Right lobe of liver (tissue), 4 donors: ENCODE measurements around the gene CHRNB1.
"Not testable (repeated sequence)": the region's sequence is repeated elsewhere in the genome, so short reads cannot be mapped to it uniquely, and the experiment has no call there.

Source experiments
- POLR2A ChIP-seq: fragments of 450-650 bp; IDR thresholded peaks from one replicate; pipeline ENCODE4 v1.6.1; 2017; ENCODE audit warnings: antibody characterized with exemption, mild to moderate bottlenecking
- TF ChIP-seq, protein P1 (sequence below), 4 donors: fragments of 200-600 bp in 3 of 4; fragments of 450-650 bp in 1 of 4; IDR thresholded peaks; one replicate each; pipeline versions ENCODE4 v1.5.1 to v1.8.0; 2016 to 2022; ENCODE audit warnings: antibody characterized with exemption in 4 of 4, mild to moderate bottlenecking in 2 of 4
- donor health status: DM: no; HTN: no; CAD: no.
- donor health status: DM: no; HTN: no; CAD: no.
- donor health status: DM: no; HTN: yes; CAD: no.

DNA sequence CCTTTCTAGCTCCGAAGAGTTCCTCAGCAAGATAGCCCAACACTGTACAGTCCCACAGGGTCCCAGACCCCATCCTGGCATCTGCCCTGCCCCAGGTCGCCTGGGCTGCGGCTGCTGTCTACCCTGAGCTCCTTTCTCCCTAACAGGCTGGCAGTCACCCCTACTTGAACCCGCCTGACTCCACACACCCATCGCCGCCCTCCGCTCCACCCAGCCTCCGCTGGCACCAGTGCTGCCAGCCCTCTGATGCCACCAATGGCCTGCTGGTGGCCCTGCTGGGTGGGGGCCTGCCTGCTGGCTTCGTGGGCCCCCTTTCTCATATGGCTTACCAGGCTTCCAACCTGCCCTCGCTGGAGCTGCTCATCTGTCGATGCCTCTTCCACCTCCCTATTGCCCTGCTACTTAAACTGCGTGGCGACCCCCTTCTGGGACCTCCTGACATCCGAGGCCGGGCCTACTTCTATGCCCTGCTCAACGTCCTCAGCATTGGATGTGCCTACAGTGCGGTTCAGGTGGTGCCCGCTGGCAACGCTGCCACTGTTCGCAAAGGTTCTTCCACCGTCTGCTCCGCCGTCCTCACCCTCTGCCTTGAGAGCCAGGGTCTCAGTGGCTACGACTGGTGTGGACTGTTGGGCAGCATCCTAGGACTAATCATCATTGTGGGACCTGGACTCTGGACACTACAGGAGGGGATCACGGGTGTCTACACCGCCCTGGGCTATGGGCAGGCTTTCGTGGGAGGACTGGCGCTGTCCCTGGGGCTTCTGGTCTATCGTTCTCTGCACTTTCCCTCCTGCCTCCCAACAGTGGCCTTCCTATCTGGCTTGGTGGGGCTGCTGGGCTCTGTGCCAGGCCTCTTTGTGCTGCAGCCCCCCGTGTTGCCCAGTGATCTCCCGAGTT lies 37.2 kb downstream of the CHRNB1 start:
- TF ChIP-seq, protein P1, sequence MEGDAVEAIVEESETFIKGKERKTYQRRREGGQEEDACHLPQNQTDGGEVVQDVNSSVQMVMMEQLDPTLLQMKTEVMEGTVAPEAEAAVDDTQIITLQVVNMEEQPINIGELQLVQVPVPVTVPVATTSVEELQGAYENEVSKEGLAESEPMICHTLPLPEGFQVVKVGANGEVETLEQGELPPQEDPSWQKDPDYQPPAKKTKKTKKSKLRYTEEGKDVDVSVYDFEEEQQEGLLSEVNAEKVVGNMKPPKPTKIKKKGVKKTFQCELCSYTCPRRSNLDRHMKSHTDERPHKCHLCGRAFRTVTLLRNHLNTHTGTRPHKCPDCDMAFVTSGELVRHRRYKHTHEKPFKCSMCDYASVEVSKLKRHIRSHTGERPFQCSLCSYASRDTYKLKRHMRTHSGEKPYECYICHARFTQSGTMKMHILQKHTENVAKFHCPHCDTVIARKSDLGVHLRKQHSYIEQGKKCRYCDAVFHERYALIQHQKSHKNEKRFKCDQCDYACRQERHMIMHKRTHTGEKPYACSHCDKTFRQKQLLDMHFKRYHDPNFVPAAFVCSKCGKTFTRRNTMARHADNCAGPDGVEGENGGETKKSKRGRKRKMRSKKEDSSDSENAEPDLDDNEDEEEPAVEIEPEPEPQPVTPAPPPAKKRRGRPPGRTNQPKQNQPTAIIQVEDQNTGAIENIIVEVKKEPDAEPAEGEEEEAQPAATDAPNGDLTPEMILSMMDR (IDR thresholded peaks at IDR 0.05), result not testable (repeated sequence)
- not testable (repeated sequence) for TF ChIP-seq POLR2A
